ENCODE results near the gene ANKFY1. TPM values are rescaled to one million over a fixed set of nuclear protein-coding genes. Genes with fewer than 3 reads are reported as not detected.
A peak's percentile ranks its signal among the peaks of the same experiment; 100 is the strongest.

ANKFY1 gene
- total and polyA plus RNA-seq, 11 donors: 9.4 to 44.9 (median 23.9) TPM

- TF ChIP-seq CTCF (IDR thresholded peaks at IDR 0.05) (no peak), POLR2A (IDR thresholded peaks at IDR 0.05) (no peak)
- Histone ChIP-seq H3K36me3 (peaks cover 0 to 20% (median 18%) of the 10 kb centered on the region in 9 donors), H3K4me3 (peak overlapping the region in 1 of 12 donors; percentile 4), H3K27ac (peak overlapping the region; percentile 8 to 82 (median 56)), H3K27me3 (no peaks in the 10 kb centered on the region), H3K4me1 (peaks cover 0 to 63% (median 52%) of the 10 kb centered on the region in 12 donors), H3K9me3 (no peaks in the 10 kb centered on the region)
- 6 to 20% (median 8%) methylated on average over 1 of the region's 1 CpG for WGBS, 4 donors
- no peak for ATAC-seq
- no peak for DNase-seq
- intact Hi-C loops (cut with DNase I): loop anchor here in 8 of 10 donors (5.0 to 10.0 kb wide), 4 partner anchors 47 to 95 kb away; partner anchors contain the start of gene UBE2G1 (in 7 of the 8)
Measured at GRCh38 chr17:4309897-4310296, 46.1 kb upstream of the ANKFY1 start.

- TF ChIP-seq POLR2A (IDR thresholded peaks at IDR 0.05) (no peak), CTCF (IDR thresholded peaks at IDR 0.05) (no peak)
- Histone ChIP-seq H3K4me3 (no peak overlapping the region), H3K4me1 (peaks cover 0 to 48% (median 32%) of the 10 kb centered on the region in 12 donors), H3K27ac (no peak overlapping the region), H3K27me3 (no peaks in the 10 kb centered on the region), H3K9me3 (no peaks in the 10 kb centered on the region), H3K36me3 (peaks cover 0 to 33% (median 25%) of the 10 kb centered on the region in 9 donors)
- intact Hi-C loops (cut with DNase I): loop anchor here in 5 of 10 donors (2.0 to 10.0 kb wide), 4 partner anchors 50 to 93 kb away; partner anchors contain the start of gene UBE2G1 (in 1 of the 5)
- ATAC-seq: no peak
- 87 to 88% (median 88%) methylated on average over 7 of the region's 7 CpGs for WGBS, 4 donors
- DNase-seq: no peak
Measured at GRCh38 chr17:4307179-4307930, 43.6 kb upstream of the ANKFY1 start.

GRCh38 chr17:4305224-4305623 is 41.4 kb upstream of the ANKFY1 start:
- peaks cover 0 to 42% (median 19%) of the 10 kb centered on the region in 12 donors for H3K4me1 ChIP-seq
- intact Hi-C loops (cut with DNase I): loop anchor here in 5 of 10 donors (2.0 to 10.0 kb wide), 4 partner anchors 52 to 90 kb away; partner anchors contain the start of gene UBE2G1 (in 1 of the 5)
- H3K36me3 ChIP-seq: peaks cover 0 to 48% (median 30%) of the 10 kb centered on the region in 9 donors
- no peak for DNase-seq
- no peak for ATAC-seq
- TF ChIP-seq POLR2A (IDR thresholded peaks at IDR 0.05) (no peak), CTCF (IDR thresholded peaks at IDR 0.05) (no peak)
- H3K4me3 ChIP-seq: no peak overlapping the region
- no peaks in the 10 kb centered on the region for H3K9me3 ChIP-seq
- no peak overlapping the region for H3K27ac ChIP-seq
- WGBS, 4 donors: 87 to 92% (median 89%) methylated on average over 7 of the region's 7 CpGs
- H3K27me3 ChIP-seq: no peaks in the 10 kb centered on the region

- ATAC-seq: peak in 2 of 4 donors; percentile 54 to 70
Measured at GRCh38 chr17:4304417-4305027, 40.7 kb upstream of the ANKFY1 start.

More at GRCh38 chr17:4304417-4305027, 40.7 kb upstream of the ANKFY1 start:
- Histone ChIP-seq H3K27me3 (no peaks in the 10 kb centered on the region), H3K4me3 (no peak overlapping the region), H3K36me3 (peaks cover 0 to 48% (median 30%) of the 10 kb centered on the region in 9 donors), H3K9me3 (no peaks in the 10 kb centered on the region), H3K27ac (no peak overlapping the region), H3K4me1 (peaks cover 0 to 35% (median 13%) of the 10 kb centered on the region in 12 donors)
- peak in 3 of 5 donors; percentile 21 to 33 (median 32) for DNase-seq
- TF ChIP-seq CTCF (IDR thresholded peaks at IDR 0.05): peak; percentile 53 to 89 (median 75)
- no peak for TF ChIP-seq POLR2A (IDR thresholded peaks at IDR 0.05)
- WGBS, 4 donors: 46 to 50% (median 48%) methylated on average over 6 of the region's 6 CpGs
- intact Hi-C loops (cut with DNase I): loop anchor here in 8 of 10 donors (2.0 to 10.0 kb wide), 7 partner anchors 53 to 108 kb away; partner anchors contain the start of gene UBE2G1 (in 1 of the 8)
